ENCODE measurements around the gene NPC2.

DNA sequence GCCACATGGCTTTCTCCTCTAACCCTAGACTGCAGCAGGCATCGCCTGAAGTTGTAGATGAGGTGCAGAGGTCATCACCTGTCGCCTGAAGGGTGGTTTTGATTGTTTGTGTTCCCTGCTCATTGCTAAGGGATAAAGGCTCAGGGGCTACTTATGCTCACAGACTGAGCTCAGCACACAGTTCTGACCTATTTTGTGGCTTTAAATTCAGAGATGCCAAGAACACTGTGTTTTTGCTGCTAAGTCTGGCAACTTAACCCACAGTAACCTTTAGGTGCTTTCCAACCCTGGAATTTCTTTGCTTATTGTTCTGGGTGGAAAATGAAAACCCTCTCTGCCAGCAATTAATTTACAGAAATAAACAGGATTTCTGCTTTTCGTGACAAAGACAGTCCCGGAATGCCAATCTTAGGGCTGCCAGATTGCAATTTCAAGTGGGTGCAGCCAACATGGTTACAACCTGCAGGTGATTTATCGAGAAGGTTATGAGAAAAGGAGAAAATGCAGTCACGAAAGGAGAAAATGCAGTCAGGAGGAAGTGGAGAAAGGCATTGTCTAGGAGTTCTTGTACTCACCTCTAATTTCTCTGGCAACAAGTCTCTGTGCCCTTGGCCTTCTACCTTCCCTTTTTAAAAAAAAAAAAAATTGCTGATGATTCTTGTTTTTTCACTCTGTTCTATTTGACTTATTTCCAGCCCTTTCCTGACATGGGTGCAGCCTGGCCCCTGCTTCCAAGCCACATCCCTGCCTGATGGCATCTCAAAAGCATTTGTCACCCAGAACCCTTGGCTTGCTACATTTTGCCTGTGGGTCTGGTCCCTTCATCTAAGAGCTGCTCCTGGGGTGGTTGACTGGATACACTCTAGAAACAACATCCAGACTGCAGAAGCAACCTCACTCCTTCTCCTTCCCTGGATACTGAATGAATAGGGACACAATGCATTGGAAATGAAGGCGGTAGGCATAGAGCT is 23.3 kb downstream of the NPC2 start:
- TF ChIP-seq, protein P1, sequence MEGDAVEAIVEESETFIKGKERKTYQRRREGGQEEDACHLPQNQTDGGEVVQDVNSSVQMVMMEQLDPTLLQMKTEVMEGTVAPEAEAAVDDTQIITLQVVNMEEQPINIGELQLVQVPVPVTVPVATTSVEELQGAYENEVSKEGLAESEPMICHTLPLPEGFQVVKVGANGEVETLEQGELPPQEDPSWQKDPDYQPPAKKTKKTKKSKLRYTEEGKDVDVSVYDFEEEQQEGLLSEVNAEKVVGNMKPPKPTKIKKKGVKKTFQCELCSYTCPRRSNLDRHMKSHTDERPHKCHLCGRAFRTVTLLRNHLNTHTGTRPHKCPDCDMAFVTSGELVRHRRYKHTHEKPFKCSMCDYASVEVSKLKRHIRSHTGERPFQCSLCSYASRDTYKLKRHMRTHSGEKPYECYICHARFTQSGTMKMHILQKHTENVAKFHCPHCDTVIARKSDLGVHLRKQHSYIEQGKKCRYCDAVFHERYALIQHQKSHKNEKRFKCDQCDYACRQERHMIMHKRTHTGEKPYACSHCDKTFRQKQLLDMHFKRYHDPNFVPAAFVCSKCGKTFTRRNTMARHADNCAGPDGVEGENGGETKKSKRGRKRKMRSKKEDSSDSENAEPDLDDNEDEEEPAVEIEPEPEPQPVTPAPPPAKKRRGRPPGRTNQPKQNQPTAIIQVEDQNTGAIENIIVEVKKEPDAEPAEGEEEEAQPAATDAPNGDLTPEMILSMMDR (IDR thresholded peaks at IDR 0.05): no peak
- no peak for TF ChIP-seq POLR2A (IDR thresholded peaks at IDR 0.05)
